ENCODE data around the gene BRD3.
A peak's percentile ranks its signal among the peaks of the same experiment; 100 is the strongest.

Gene BRD3

GRCh38 chr9:134067904-134068743 is at the start of gene BRD3:
BRD3 (minus strand) TSS chr9:134068026; CDS start chr9:134053477, 14,549 bp downstream.
- peak within 1 kb of the TSS; percentile 58 for H3K9ac ChIP-seq (ENCODE audit: low read length)
- no peaks in the 10 kb centered on the region for H3K27me3 ChIP-seq (ENCODE audit: low read length)
- H3K9me3 ChIP-seq (ENCODE audit: insufficient read depth, low read length), result no peaks in the 10 kb centered on the region
- H3K79me2 ChIP-seq (ENCODE audit: insufficient read depth, low read length), result no peaks in the 10 kb centered on the region
- no peaks in the 10 kb centered on the region for H3F3A ChIP-seq (ENCODE audit: insufficient read depth)
- H3K4me2 ChIP-seq (ENCODE audit: low read depth, low read length, poor library complexity, severe bottlenecking), result peak within 1 kb of the TSS; percentile 98
- TF ChIP-seq, protein P1, sequence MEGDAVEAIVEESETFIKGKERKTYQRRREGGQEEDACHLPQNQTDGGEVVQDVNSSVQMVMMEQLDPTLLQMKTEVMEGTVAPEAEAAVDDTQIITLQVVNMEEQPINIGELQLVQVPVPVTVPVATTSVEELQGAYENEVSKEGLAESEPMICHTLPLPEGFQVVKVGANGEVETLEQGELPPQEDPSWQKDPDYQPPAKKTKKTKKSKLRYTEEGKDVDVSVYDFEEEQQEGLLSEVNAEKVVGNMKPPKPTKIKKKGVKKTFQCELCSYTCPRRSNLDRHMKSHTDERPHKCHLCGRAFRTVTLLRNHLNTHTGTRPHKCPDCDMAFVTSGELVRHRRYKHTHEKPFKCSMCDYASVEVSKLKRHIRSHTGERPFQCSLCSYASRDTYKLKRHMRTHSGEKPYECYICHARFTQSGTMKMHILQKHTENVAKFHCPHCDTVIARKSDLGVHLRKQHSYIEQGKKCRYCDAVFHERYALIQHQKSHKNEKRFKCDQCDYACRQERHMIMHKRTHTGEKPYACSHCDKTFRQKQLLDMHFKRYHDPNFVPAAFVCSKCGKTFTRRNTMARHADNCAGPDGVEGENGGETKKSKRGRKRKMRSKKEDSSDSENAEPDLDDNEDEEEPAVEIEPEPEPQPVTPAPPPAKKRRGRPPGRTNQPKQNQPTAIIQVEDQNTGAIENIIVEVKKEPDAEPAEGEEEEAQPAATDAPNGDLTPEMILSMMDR (IDR thresholded peaks at IDR 0.05; ENCODE audit: insufficient read depth, low read length, poor library complexity, severe bottlenecking), result no peak
- TF ChIP-seq EZH2phosphoT487 (conservative IDR thresholded peaks at IDR 0.05; ENCODE audit: low read length), result no peak
- H3K36me3 ChIP-seq (ENCODE audit: low read length), result no peaks in the 10 kb centered on the region
- peak within 1 kb of the TSS; percentile 96 for H2AFZ ChIP-seq (ENCODE audit: low read depth, low read length, severe bottlenecking)
- 0 out of 2 replicates have a peak within 1 kb of the TSS, but pooled peaks have one; percentile 55 for H3K27ac ChIP-seq (ENCODE audit: low read depth, low read length)
- no peaks in the 10 kb centered on the region for H3K9me2 ChIP-seq (replicated peaks; ENCODE audit: insufficient read depth, low read length)
- H3K4me3 ChIP-seq (ENCODE audit: insufficient read depth, low read length, poor library complexity, severe bottlenecking), result peak within 1 kb of the TSS; percentile 97
- no peaks in the 10 kb centered on the region for H4K20me1 ChIP-seq (ENCODE audit: low read depth, low read length)

GRCh38 chr9:134112561-134112960 is 44.7 kb upstream of the BRD3 start:
- no peaks in the 10 kb centered on the region for H3K9me3 ChIP-seq (ENCODE audit: insufficient read depth, low read length)
- no peaks in the 10 kb centered on the region for H3K27me3 ChIP-seq (ENCODE audit: low read length)
- TF ChIP-seq, protein P1 (IDR thresholded peaks at IDR 0.05; ENCODE audit: insufficient read depth, low read length, poor library complexity, severe bottlenecking), result no peak
- no peak for TF ChIP-seq EZH2phosphoT487 (conservative IDR thresholded peaks at IDR 0.05; ENCODE audit: low read length)

GRCh38 chr9:134111064-134111463 is 43.2 kb upstream of the BRD3 start:
- Histone ChIP-seq H2AFZ (ENCODE audit: low read depth, low read length, severe bottlenecking) (no peak overlapping the region), H3K9ac (ENCODE audit: low read length) (no peak overlapping the region), H3K27ac (ENCODE audit: low read depth, low read length) (no peak overlapping the region), H4K20me1 (ENCODE audit: low read depth, low read length) (no peaks in the 10 kb centered on the region), H3K9me2 (replicated peaks; ENCODE audit: insufficient read depth, low read length) (no peaks in the 10 kb centered on the region), H3K4me2 (ENCODE audit: low read depth, low read length, poor library complexity, severe bottlenecking) (no peak overlapping the region), H3K27me3 (ENCODE audit: low read length) (no peaks in the 10 kb centered on the region), H3F3A (ENCODE audit: insufficient read depth) (no peaks in the 10 kb centered on the region), H3K9me3 (ENCODE audit: insufficient read depth, low read length) (no peaks in the 10 kb centered on the region), H3K4me3 (ENCODE audit: insufficient read depth, low read length, poor library complexity, severe bottlenecking) (no peak overlapping the region), H3K36me3 (ENCODE audit: low read length) (no peaks in the 10 kb centered on the region), H3K79me2 (ENCODE audit: insufficient read depth, low read length) (no peaks in the 10 kb centered on the region)
- TF ChIP-seq EZH2phosphoT487 (conservative IDR thresholded peaks at IDR 0.05; ENCODE audit: low read length), result no peak
- TF ChIP-seq, protein P1 (IDR thresholded peaks at IDR 0.05; ENCODE audit: insufficient read depth, low read length, poor library complexity, severe bottlenecking), result no peak

More at GRCh38 chr9:134112561-134112960, 44.7 kb upstream of the BRD3 start:
- Histone ChIP-seq H3K36me3 (ENCODE audit: low read length) (no peaks in the 10 kb centered on the region), H3K9ac (ENCODE audit: low read length) (no peak overlapping the region), H3K4me3 (ENCODE audit: insufficient read depth, low read length, poor library complexity, severe bottlenecking) (no peak overlapping the region), H2AFZ (ENCODE audit: low read depth, low read length, severe bottlenecking) (no peak overlapping the region), H3K9me2 (replicated peaks; ENCODE audit: insufficient read depth, low read length) (no peaks in the 10 kb centered on the region), H3K79me2 (ENCODE audit: insufficient read depth, low read length) (no peaks in the 10 kb centered on the region), H3F3A (ENCODE audit: insufficient read depth) (no peaks in the 10 kb centered on the region), H3K27ac (ENCODE audit: low read depth, low read length) (no peak overlapping the region), H3K4me2 (ENCODE audit: low read depth, low read length, poor library complexity, severe bottlenecking) (no peak overlapping the region), H4K20me1 (ENCODE audit: low read depth, low read length) (no peaks in the 10 kb centered on the region)
